Suprapubic skin (tissue), 4 donors: ENCODE measurements around the gene MAD1L1. TPM values are rescaled to one million over a fixed set of nuclear protein-coding genes. Genes with fewer than 3 reads are reported as not detected.
A peak's percentile ranks its signal among the peaks of the same experiment; 100 is the strongest.

Source experiments
- DNase-seq, 2 donors: peaks; one replicate each; pipeline ENCODE4 v3.0.0-alpha.2; 2019; ENCODE audit warnings: low spot score in 2 of 2
- H3K27ac ChIP-seq: fragments of 200-600 bp; sonication (generic); one replicate; pipeline ENCODE4 v1.5.1; 2019
- H3K27me3 ChIP-seq: fragments of 200-600 bp; sonication (generic); one replicate; pipeline ENCODE4 v1.5.1; 2019
- H3K36me3 ChIP-seq: fragments of 200-600 bp; sonication (generic); one replicate; pipeline ENCODE4 v1.5.1; 2019
- H3K4me1 ChIP-seq: fragments of 200-600 bp; sonication (generic); one replicate; pipeline ENCODE4 v1.5.1; 2019
- H3K4me3 ChIP-seq: fragments of 200-600 bp; sonication (generic); one replicate; pipeline ENCODE4 v1.5.1; 2019; ENCODE audit warnings: mild to moderate bottlenecking
- H3K9me3 ChIP-seq: fragments of 200-600 bp; sonication (generic); one replicate; pipeline ENCODE4 v1.5.1; 2019
- CTCF ChIP-seq, 2 donors: fragments of 200-600 bp in 1 of 2; fragments of 450-650 bp in 1 of 2; sonication (generic) in 1 of 2; IDR thresholded peaks; one replicate each; pipeline ENCODE4 v1.5.1; 2016 to 2019; ENCODE audit warnings: antibody characterized with exemption in 2 of 2, mild to moderate bottlenecking in 1 of 2, moderate library complexity in 1 of 2
- EP300 ChIP-seq: sonication (generic); formaldehyde crosslinking; IDR thresholded peaks from one replicate; pipeline ENCODE4 v1.6.1; 2017; ENCODE audit warnings: antibody characterized with exemption
- POLR2A ChIP-seq, 2 donors: fragments of 450-650 bp; IDR thresholded peaks; one replicate each; pipeline ENCODE4 v1.6.1; 2017; ENCODE audit warnings: antibody characterized with exemption in 2 of 2, mild to moderate bottlenecking in 2 of 2, moderate library complexity in 2 of 2
- POLR2AphosphoS5 ChIP-seq, 3 donors: sonication (generic); formaldehyde crosslinking; IDR thresholded peaks; one replicate each; pipeline ENCODE4 v1.6.1; 2017; ENCODE audit warnings: antibody characterized with exemption in 3 of 3
- whole genome bisulfite sequencing: methylation state at CpG from one replicate; pipeline ENCODE4 v1.1.5; 2018; 5-methylcytosine and 5-hydroxymethylcytosine counted together
- total RNA-seq, 4 donors: library from RNA; depleted of rRNA; stranded (reverse); fragments of >200 nt; gene quantifications; one replicate each; pipeline ENCODE4 v1.1.0, GENCODE V29; 2016

Gene MAD1L1
- total RNA-seq, 4 donors from 2014 or later: 53.2 to 69.8 (median 62.2) TPM

DNA sequence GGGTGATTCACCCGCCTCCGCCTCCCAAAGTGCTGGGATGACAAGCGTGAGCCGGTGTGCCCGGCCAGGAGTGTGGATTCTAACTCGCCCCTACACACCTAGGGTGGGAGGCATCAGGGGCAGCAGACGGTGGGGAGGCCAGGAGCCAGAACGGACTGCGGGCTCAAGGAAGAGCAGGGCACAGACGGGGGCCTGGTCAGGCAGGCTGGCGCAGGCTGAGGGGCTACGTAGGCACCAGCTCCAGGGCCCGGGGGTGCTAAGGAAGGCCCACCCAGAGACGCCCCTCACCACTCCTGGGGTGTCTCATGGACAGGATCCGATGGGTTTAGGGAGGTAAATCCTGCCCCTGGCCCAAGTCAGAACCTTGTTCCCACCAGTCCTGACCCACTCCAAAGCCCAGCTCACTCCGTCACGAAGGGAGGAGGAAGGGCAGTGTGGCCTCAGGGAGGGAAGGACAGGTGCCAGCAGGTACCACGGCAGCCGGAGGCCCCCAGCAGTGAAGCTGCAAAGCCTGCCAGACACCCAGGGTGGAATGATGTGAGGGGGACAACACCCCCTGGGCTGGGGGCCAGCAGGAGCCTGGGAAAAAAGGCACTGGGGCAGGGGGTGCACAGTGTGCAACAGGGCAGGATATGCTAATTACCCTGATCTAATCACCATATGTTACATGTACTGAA, 251.4 kb downstream of the MAD1L1 start:
- no peak overlapping the region for H3K27ac ChIP-seq
- 83% methylated on average over 17 of the region's 19 CpGs for WGBS

DNA sequence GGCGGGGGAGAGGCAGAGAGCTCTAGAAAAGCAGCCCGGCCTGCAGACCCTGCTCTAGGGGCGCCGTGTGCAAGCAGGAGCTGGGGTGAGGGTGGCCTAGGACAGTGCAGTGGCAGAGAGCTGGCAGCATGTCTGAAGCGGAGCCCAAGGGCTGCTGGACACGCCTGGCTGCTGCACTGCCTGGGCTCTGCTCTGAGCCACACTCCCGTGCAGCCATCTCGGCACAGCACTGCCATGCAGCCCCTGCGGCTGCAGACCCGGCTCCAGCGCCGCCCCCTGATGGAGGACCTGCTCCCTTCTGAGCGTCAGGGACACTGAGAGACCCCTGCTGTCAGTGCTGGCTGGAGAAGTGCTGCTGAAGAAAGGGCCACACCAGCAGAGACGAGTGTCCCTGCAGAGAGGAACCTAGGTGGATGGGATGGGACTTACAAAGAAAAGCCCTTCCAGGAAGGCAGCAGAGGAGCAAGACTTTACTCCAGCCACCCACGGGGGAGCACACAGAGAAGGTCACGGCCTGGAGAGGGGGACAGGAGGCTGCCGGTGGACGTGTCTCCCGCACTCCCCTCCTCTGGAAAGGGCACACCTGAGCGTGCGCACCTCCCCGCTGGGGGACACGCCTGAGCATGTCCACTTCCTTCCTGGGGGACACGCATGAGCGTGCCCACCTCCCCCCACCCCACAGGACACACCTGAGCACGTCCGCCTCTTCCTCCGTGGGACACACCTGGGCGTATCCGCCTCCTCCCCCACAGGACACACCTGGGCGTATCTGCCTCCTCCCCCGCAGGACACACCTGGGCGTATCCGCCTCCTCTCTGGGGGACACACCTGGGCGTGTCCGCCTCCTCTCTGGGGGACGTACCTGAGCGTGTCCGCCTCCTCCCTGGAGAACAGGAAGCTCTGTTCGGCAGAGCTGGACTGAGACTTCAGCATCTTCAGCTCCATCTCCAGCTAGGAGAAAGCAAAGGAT, 252.9 kb downstream of the MAD1L1 start:
- H3K9me3 ChIP-seq: no peaks in the 10 kb centered on the region
- no peak overlapping the region for H3K4me3 ChIP-seq
- peak in 1 of 2 donors; percentile 64 for DNase-seq
- H3K27ac ChIP-seq: no peak overlapping the region
- H3K4me1 ChIP-seq: no peaks in the 10 kb centered on the region
- no peaks in the 10 kb centered on the region for H3K27me3 ChIP-seq
- TF ChIP-seq POLR2AphosphoS5 (IDR thresholded peaks at IDR 0.05) (no peak), EP300 (no peak), POLR2A (IDR thresholded peaks at IDR 0.05) (no peak), CTCF (IDR thresholded peaks at IDR 0.05) (no peak)
- WGBS: 71% methylated on average over 29 of the region's 40 CpGs
- H3K36me3 ChIP-seq: peaks cover 27% of the 10 kb centered on the region

More for the DNA sequence above, 251.4 kb downstream of the MAD1L1 start:
- TF ChIP-seq POLR2AphosphoS5 (IDR thresholded peaks at IDR 0.05): no peak
- Histone ChIP-seq H3K27me3 (no peaks in the 10 kb centered on the region), H3K36me3 (peaks cover 19% of the 10 kb centered on the region), H3K9me3 (no peaks in the 10 kb centered on the region), H3K4me3 (no peak overlapping the region), H3K4me1 (no peaks in the 10 kb centered on the region)
- DNase-seq: peak in 1 of 2 donors; percentile 54

DNA sequence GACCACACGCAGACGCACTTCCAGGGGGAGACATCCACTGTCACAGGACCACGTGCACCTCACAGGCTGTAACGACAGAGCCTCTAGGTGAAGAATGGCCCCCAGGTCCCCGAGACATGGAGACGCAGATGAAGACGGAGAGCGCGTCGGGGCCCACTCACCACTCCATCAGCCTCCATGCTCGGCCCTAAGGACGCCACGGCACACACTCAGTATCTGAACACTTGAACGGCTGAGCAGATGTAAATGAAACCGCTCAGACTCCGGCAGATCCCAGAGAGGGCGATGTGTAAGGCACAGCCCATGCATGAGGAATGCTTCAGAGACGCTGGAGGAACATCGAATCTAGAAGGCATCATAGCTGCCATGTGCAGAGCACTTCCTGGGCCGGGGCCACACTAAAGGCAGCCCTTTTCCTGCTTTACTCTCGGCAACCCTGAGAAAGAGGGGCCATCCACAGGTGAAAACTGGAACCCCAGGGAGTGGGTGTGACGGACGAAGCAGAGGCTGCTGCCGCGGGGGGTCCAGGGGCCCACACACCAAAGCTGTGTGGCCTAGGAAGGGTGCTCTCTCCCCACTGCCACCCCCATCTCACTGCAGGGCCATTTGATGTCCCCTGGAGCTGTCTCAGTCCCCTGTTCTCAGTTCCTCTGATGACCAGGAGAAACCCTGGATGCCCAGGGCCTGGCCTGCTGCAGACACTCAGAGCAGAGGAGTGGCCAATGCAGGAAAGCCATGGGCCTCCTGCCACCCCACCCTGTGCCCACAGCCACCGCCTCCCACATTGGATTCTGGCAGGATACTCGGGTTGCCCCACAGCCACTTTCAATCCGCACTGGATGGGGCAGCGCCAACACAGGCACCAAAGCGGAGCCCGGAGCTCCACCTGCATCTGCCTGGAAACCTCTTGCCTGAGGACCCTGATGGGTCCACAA, 253.8 kb downstream of the MAD1L1 start:
- WGBS: 95% methylated on average over 29 of the region's 31 CpGs
- TF ChIP-seq POLR2AphosphoS5 (IDR thresholded peaks at IDR 0.05) (no peak), EP300 (no peak), POLR2A (IDR thresholded peaks at IDR 0.05) (no peak), CTCF (IDR thresholded peaks at IDR 0.05) (no peak)
- Histone ChIP-seq H3K27me3 (no peaks in the 10 kb centered on the region), H3K9me3 (no peaks in the 10 kb centered on the region), H3K36me3 (peaks cover 27% of the 10 kb centered on the region), H3K4me1 (no peaks in the 10 kb centered on the region), H3K4me3 (no peak overlapping the region), H3K27ac (no peak overlapping the region)
- DNase-seq: peak in 1 of 2 donors; percentile 50

DNA sequence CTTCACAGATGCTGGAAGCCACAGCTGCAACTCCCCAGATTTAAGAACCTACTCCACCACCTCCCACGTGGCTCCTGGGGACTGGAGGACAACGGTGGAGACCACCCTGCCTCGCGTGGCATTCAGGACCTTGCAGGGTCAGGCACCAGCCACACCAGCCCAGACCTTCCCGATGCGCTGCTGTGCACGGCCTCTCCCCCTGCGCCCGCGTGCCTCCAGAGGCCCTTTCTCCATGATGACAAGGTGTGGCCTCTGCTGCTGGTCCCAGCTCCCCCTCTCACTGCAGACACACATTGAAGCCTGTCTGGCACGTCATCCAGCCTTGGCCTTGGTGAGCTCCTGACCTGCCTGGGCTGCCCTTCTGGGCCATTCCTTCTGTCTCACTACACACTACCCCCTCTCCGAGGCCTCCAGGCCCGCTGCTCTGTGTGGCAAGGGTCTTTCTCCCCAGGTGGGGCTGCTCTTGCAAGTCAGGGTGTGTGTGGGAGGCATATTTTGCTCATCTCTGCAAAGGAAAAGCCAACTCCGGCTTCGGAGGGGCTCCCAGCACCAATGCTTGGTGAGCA, 254.8 kb downstream of the MAD1L1 start:
- H3K9me3 ChIP-seq: no peaks in the 10 kb centered on the region
- H3K4me3 ChIP-seq: no peak overlapping the region
- no peak overlapping the region for H3K27ac ChIP-seq
- no peaks in the 10 kb centered on the region for H3K4me1 ChIP-seq
- no peaks in the 10 kb centered on the region for H3K27me3 ChIP-seq
- H3K36me3 ChIP-seq: peaks cover 27% of the 10 kb centered on the region
- no peak for TF ChIP-seq EP300
- no peak for TF ChIP-seq POLR2AphosphoS5 (IDR thresholded peaks at IDR 0.05)
- no peak for TF ChIP-seq CTCF (IDR thresholded peaks at IDR 0.05)
- TF ChIP-seq POLR2A (IDR thresholded peaks at IDR 0.05): no peak
- DNase-seq: peak in 1 of 2 donors; percentile 43
- 92% methylated on average over 8 of the region's 15 CpGs for WGBS
